AG09319 (cell line): ENCODE measurements around the gene SLC10A2.

Experiments
- DNase-seq: peaks from one replicate; pipeline ENCODE4 v3.0.0-alpha.2; 2010; ENCODE audit warnings: low read depth; ENCODE audit errors: extremely low read depth
- TF ChIP-seq, protein P1 (sequence below): IDR thresholded peaks from 2 replicates; pipeline ENCODE4 v1.5.1; 2011; ENCODE audit warnings: low read depth, mild to moderate bottlenecking, inconsistent platforms, low read length, moderate library complexity

Gene SLC10A2

DNA sequence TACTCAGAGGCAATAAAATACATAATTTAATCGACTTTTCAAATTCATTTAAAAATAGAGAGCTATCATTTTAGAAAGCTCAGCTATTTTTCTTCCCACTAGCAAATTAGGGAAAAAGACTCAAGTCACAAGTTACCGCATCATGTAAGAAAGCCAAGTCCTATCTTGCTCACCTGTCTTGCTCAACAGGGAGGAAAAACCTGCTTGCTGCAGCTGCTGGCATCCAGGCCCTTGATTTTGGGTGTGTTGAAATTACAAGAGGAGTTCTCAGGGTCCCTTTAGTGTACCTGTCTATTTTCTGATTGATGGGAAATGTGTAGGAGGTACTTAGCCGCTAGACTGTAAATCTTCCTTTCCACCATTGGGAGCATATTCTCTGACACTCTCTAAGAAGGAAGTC is 22.2 kb downstream of the SLC10A2 start:
- TF ChIP-seq, protein P1, sequence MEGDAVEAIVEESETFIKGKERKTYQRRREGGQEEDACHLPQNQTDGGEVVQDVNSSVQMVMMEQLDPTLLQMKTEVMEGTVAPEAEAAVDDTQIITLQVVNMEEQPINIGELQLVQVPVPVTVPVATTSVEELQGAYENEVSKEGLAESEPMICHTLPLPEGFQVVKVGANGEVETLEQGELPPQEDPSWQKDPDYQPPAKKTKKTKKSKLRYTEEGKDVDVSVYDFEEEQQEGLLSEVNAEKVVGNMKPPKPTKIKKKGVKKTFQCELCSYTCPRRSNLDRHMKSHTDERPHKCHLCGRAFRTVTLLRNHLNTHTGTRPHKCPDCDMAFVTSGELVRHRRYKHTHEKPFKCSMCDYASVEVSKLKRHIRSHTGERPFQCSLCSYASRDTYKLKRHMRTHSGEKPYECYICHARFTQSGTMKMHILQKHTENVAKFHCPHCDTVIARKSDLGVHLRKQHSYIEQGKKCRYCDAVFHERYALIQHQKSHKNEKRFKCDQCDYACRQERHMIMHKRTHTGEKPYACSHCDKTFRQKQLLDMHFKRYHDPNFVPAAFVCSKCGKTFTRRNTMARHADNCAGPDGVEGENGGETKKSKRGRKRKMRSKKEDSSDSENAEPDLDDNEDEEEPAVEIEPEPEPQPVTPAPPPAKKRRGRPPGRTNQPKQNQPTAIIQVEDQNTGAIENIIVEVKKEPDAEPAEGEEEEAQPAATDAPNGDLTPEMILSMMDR: no peak
- no peak for DNase-seq

DNA sequence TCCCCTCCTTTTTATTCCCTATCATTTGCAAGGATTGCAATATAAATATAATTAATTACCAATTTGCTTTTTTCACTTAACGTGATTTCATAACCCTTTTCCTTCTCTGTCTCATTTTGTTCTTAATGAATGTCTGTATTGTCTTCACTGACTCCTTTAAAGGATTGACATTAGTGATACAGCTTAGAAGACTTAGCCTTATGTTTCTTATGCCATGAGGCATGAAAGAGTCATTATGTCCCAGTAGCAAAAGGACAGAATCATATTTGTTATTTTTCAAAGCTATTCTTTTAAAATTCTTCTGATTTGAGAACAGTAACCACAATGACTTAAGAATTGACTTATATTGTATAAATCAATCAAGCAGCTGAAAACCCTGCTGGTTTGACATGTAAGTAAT is 26.2 kb downstream of the SLC10A2 start:
- TF ChIP-seq, protein P1: no peak
- DNase-seq: no peak

DNA sequence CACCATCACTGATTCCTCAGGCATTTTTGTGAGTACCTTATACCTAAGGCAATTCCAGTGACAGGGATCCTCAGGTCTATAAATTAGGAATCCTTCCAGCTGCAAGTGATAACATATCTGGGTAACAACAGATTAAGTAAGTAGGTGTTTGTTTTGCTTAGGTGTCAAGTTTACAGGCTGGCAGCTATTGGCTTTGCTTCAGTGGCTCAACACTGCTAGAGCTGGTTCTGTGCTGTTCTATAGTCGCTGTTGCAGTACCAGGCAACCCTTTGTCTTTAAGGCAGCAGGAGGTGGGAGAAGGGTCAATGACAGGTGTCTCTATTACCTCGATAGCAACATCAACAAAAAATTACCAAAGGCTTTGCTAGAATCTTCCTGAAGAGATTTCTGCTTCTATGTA is 27.0 kb downstream of the SLC10A2 start:
- TF ChIP-seq, protein P1: no peak

DNA sequence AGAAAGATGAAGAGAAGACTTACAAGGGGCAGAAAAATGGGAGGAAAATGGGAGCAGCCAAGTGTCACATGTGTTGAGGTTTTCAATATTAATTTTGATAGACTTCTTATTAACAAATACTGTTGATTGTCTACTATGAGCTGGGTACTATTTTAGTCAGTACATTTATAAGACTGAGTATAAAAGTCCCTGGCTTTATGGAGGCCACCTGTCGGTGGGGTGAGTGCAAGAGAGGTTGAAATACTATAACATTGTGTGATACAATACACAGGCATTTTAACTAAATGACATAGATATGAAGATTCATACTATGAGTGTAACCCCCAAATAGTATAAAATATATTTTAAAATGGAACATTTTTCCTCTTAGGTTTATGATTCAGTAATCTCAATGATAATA is 29.9 kb downstream of the SLC10A2 start:
- no peak for DNase-seq
- TF ChIP-seq, protein P1: no peak

More for the DNA sequence above, 27.0 kb downstream of the SLC10A2 start:
- no peak for DNase-seq

DNA sequence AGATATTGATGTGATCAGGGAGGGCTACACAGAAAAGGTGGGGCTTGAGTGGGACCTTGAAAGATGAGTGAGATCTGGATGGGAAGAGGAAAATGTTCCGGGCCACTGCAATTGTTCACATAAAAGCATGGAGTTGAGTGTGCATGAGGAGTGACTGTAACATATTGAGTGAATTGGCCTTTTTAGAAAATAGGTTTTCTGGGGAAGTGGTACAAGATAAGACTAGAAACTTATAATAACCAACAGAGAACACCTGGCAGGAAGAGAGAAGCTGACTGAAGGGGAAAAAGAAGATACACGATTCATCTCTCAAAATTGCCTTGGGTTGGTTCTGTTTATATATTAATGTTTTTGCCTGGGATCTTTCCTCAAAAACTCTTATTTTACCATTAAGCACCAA is 32.2 kb downstream of the SLC10A2 start:
- TF ChIP-seq, protein P1: no peak

DNA sequence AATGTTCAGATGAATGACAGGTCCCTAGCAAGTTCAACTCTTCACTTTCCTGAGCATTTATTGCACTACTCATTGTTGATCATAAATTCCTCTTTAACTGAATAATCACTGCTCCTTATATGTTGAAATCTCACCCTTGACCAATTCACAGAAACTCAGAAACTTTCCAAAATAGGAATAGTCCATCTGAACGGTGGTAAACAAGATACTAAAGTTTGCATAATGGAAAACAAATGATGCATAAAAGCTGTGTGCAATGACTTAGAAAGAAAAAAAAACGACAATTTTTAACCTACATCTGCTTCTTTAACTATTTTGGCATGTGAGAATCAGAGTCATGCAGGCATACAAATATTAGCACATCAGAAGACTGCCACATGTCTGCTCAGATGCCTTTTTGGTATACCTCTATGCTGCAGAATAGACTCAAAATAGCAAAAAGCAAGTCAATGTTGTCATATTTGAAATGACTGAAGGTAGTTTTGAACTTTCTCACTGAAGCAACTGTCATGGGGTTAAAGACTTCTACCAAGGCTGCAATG is 34.8 kb downstream of the SLC10A2 start:
- DNase-seq: no peak
- TF ChIP-seq, protein P1: no peak

More for the DNA sequence above, 32.2 kb downstream of the SLC10A2 start:
- no peak for DNase-seq

DNA sequence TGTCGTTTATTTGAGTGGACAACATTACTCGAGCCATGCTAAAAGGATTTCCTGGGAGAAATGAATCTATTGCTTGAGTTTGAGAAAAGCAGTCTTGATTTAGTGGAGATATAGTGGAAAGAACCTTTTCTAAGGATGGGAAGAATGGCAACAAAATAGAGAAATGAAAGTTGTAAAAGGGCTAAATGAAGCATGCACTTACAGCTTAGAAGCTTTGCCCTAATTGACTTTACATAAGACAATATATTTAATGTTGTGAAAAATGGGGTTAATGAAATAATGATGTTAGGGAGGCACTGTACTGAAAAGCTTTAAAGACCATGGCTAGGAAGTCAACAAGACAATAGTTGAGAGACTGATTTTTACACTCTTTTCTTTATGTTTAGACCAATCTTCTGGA is 35.4 kb downstream of the SLC10A2 start:
- no peak for DNase-seq
- TF ChIP-seq, protein P1: no peak
